Measurements from ENCODE around the gene NAALADL2. TPM values are rescaled to one million over a fixed set of nuclear protein-coding genes. Genes with fewer than 3 reads are reported as not detected.

NAALADL2 gene
- total RNA-seq, 1 donor: 23.5 TPM

- no peak overlapping the region for H3K4me2 ChIP-seq (ENCODE audit: insufficient read depth, low read length)
- no peaks in the 10 kb centered on the region for H4K20me1 ChIP-seq (ENCODE audit: insufficient read depth, low read length)
- H3K9me3 ChIP-seq (ENCODE audit: low read depth, low read length): no peaks in the 10 kb centered on the region
- H3K4me1 ChIP-seq (ENCODE audit: insufficient read depth, low read length): no peaks in the 10 kb centered on the region
- TF ChIP-seq CTCF (IDR thresholded peaks at IDR 0.05; ENCODE audit: extremely low read depth, low read depth, low read length): no peak
- no peaks in the 10 kb centered on the region for H3K36me3 ChIP-seq (ENCODE audit: insufficient read depth, low read length)
- no peaks in the 10 kb centered on the region for H3K79me2 ChIP-seq (ENCODE audit: insufficient read depth, low read length)
- no peak overlapping the region for H3K4me3 ChIP-seq (ENCODE audit: insufficient read depth, low read length)
- H2AFZ ChIP-seq (ENCODE audit: low read length): no peak overlapping the region
- DNase-seq (ENCODE audit: insufficient read length, low spot score, missing footprints): no peak
- H3K27me3 ChIP-seq (ENCODE audit: insufficient read depth, low read length): no peaks in the 10 kb centered on the region
- H3K27ac ChIP-seq (ENCODE audit: low read depth, low read length): no peak overlapping the region
Observed at GRCh38 chr3:174883881-174884675, 24.9 kb downstream of the NAALADL2 start.

- no peaks in the 10 kb centered on the region for H3K27me3 ChIP-seq (ENCODE audit: insufficient read depth, low read length)
- H3K79me2 ChIP-seq (ENCODE audit: insufficient read depth, low read length): no peaks in the 10 kb centered on the region
- H3K9me3 ChIP-seq (ENCODE audit: low read depth, low read length): no peaks in the 10 kb centered on the region
- no peak for TF ChIP-seq CTCF (IDR thresholded peaks at IDR 0.05; ENCODE audit: extremely low read depth, low read depth, low read length)
- H4K20me1 ChIP-seq (ENCODE audit: insufficient read depth, low read length): no peaks in the 10 kb centered on the region
- no peaks in the 10 kb centered on the region for H3K4me1 ChIP-seq (ENCODE audit: insufficient read depth, low read length)
- H3K36me3 ChIP-seq (ENCODE audit: insufficient read depth, low read length): no peaks in the 10 kb centered on the region
- H3K27ac ChIP-seq (ENCODE audit: low read depth, low read length): no peak overlapping the region
- no peak for DNase-seq (ENCODE audit: insufficient read length, low spot score, missing footprints)
- no peak overlapping the region for H3K4me2 ChIP-seq (ENCODE audit: insufficient read depth, low read length)
- no peak overlapping the region for H2AFZ ChIP-seq (ENCODE audit: low read length)
- no peak overlapping the region for H3K4me3 ChIP-seq (ENCODE audit: insufficient read depth, low read length)
Observed at GRCh38 chr3:174884776-174885568, 25.8 kb downstream of the NAALADL2 start.

GRCh38 chr3:174891524-174892203 is 32.5 kb downstream of the NAALADL2 start:
- Histone ChIP-seq H2AFZ (ENCODE audit: low read length) (peak overlapping the region; percentile 15), H3K36me3 (ENCODE audit: insufficient read depth, low read length) (no peaks in the 10 kb centered on the region), H3K4me1 (ENCODE audit: insufficient read depth, low read length) (no peaks in the 10 kb centered on the region), H3K27me3 (ENCODE audit: insufficient read depth, low read length) (no peaks in the 10 kb centered on the region), H3K27ac (ENCODE audit: low read depth, low read length) (no peak overlapping the region), H3K4me3 (ENCODE audit: insufficient read depth, low read length) (no peak overlapping the region), H3K4me2 (ENCODE audit: insufficient read depth, low read length) (no peak overlapping the region), H3K79me2 (ENCODE audit: insufficient read depth, low read length) (no peaks in the 10 kb centered on the region), H3K9me3 (ENCODE audit: low read depth, low read length) (no peaks in the 10 kb centered on the region), H4K20me1 (ENCODE audit: insufficient read depth, low read length) (no peaks in the 10 kb centered on the region)
- DNase-seq (ENCODE audit: insufficient read length, low spot score, missing footprints): no peak
- no peak for TF ChIP-seq CTCF (IDR thresholded peaks at IDR 0.05; ENCODE audit: extremely low read depth, low read depth, low read length)

All from osteoblast (primary cell).